ENCODE measurements around the gene TPST1.

The TPST1 gene

GRCh38 chr7:66301737-66302136 is 96.6 kb downstream of the TPST1 start:
- Histone ChIP-seq H3K4me3 (ENCODE audit: low read depth, low read length) (no peak overlapping the region), H3K27me3 (ENCODE audit: insufficient read depth, low read depth, severe bottlenecking) (no peaks in the 10 kb centered on the region), H3K36me3 (no peaks in the 10 kb centered on the region), H3K9me3 (ENCODE audit: severe bottlenecking) (no peaks in the 10 kb centered on the region), H3K27ac (no peak overlapping the region)
- no peak for TF ChIP-seq CTCF (IDR thresholded peaks at IDR 0.05; ENCODE audit: low read depth, low read length)
- DNase-seq, result no peak

- DNase-seq, result no peak
- H3K27ac ChIP-seq, result no peak overlapping the region
- no peaks in the 10 kb centered on the region for H3K9me3 ChIP-seq (ENCODE audit: severe bottlenecking)
- H3K36me3 ChIP-seq, result no peaks in the 10 kb centered on the region
- no peaks in the 10 kb centered on the region for H3K27me3 ChIP-seq (ENCODE audit: insufficient read depth, low read depth, severe bottlenecking)
- no peak overlapping the region for H3K4me3 ChIP-seq (ENCODE audit: low read depth, low read length)
- no peak for TF ChIP-seq CTCF (IDR thresholded peaks at IDR 0.05; ENCODE audit: low read depth, low read length)
These were observed 98.5 kb downstream of the TPST1 start for GRCh38 chr7:66303454-66304155.

GRCh38 chr7:66304536-66304935 is 99.4 kb downstream of the TPST1 start:
- no peak for DNase-seq
- TF ChIP-seq CTCF (IDR thresholded peaks at IDR 0.05; ENCODE audit: low read depth, low read length), result no peak
- Histone ChIP-seq H3K27me3 (ENCODE audit: insufficient read depth, low read depth, severe bottlenecking) (no peaks in the 10 kb centered on the region), H3K4me3 (ENCODE audit: low read depth, low read length) (no peak overlapping the region), H3K36me3 (no peaks in the 10 kb centered on the region), H3K27ac (no peak overlapping the region), H3K9me3 (ENCODE audit: severe bottlenecking) (no peaks in the 10 kb centered on the region)

- Histone ChIP-seq H3K9me3 (ENCODE audit: severe bottlenecking) (no peaks in the 10 kb centered on the region), H3K27me3 (ENCODE audit: insufficient read depth, low read depth, severe bottlenecking) (no peaks in the 10 kb centered on the region), H3K36me3 (no peaks in the 10 kb centered on the region), H3K27ac (no peak overlapping the region), H3K4me3 (ENCODE audit: low read depth, low read length) (no peak overlapping the region)
- no peak for TF ChIP-seq CTCF (IDR thresholded peaks at IDR 0.05; ENCODE audit: low read depth, low read length)
- no peak for DNase-seq
These were observed 101.1 kb downstream of the TPST1 start for GRCh38 chr7:66306243-66306642.

- Histone ChIP-seq H3K27ac (no peak overlapping the region), H3K9me3 (ENCODE audit: severe bottlenecking) (no peaks in the 10 kb centered on the region), H3K4me3 (ENCODE audit: low read depth, low read length) (no peak overlapping the region), H3K36me3 (no peaks in the 10 kb centered on the region), H3K27me3 (ENCODE audit: insufficient read depth, low read depth, severe bottlenecking) (no peaks in the 10 kb centered on the region)
- DNase-seq, result no peak
- TF ChIP-seq CTCF (IDR thresholded peaks at IDR 0.05; ENCODE audit: low read depth, low read length), result no peak
These were observed 102.6 kb downstream of the TPST1 start for GRCh38 chr7:66307591-66308215.
